GM12878 (cell line): ENCODE measurements around the gene ARAP2. TPM values are rescaled to one million over a fixed set of nuclear protein-coding genes. Genes with fewer than 3 reads are reported as not detected.

Experiments
- ATAC-seq: fragments of 200-7000 bp; cut with Tn5 transposase; 3 replicates; pipeline ENCODE4 v1.9.1; 2020; ENCODE audit warnings: mild to moderate bottlenecking, moderate library complexity
- BruUV-seq: library from RNA; stranded (reverse); fragments of 400-500 nt; replicated peaks from 2 replicates; lab custom pipeline; 2021; lab: Mats Ljungman, UMichigan
- CTCF ChIA-PET: fragments of 300-600 bp; sonication (Branson Sonifier 250); formaldehyde crosslinking; extraction: SDS; loops from one replicate; lab custom pipeline; 2021; ENCODE audit warnings: inconsistent platforms; lab: Yijun Ruan, JAX
- POLR2A ChIA-PET: fragments of 350-600 bp; formaldehyde crosslinking; extraction: SDS; loops from one replicate; lab custom pipeline; 2021; ENCODE audit warnings: inconsistent platforms; lab: Charles Lee
- RAD21 ChIA-PET: fragments of 300-600 bp; sonication (Branson Sonifier 250); formaldehyde crosslinking; loops from one replicate; lab custom pipeline; 2023; ENCODE audit warnings: antibody characterized with exemption; ENCODE audit not compliant: unreplicated experiment; lab: Charles Lee
- SMC1A ChIA-PET: fragments of 300-600 bp; sonication (Branson Sonifier 250); formaldehyde crosslinking; loops from one replicate; lab custom pipeline; 2023; ENCODE audit not compliant: unreplicated experiment, uncharacterized antibody; lab: Charles Lee
- DNase-seq: peaks from one replicate; pipeline ENCODE4 v3.0.0-alpha.2; 2011; ENCODE audit warnings: low read depth, low spot score
- FAIRE-seq: peaks from 3 replicates; lab custom pipeline; 2011; peaks lifted over from hg19 to GRCh38; lab: Jason Lieb, UNC
- H2AFZ ChIP-seq: 2 replicates; pipeline ENCODE4 v1.6.0; 2011; ENCODE audit warnings: low read depth, low read length, control low read depth; ENCODE audit not compliant: control insufficient read depth
- H3K27ac ChIP-seq: 2 replicates; pipeline ENCODE4 v1.5.1; 2011; ENCODE audit warnings: control low read depth; ENCODE audit not compliant: control insufficient read depth, insufficient read depth
- H3K27me3 ChIP-seq, 2 experiments: replicated peaks in 1 of 2; 2 replicates each; pipeline versions ENCODE4 v1.6.0 to v1.6.1; 2011; ENCODE audit warnings: low read length in 1 of 2; ENCODE audit not compliant: control insufficient read depth in 2 of 2, insufficient read depth in 2 of 2
- H3K36me3 ChIP-seq, 2 experiments: 2 replicates each; pipeline ENCODE4 v1.5.1; 2011; ENCODE audit warnings: low read length in 1 of 2; ENCODE audit not compliant: control insufficient read depth in 2 of 2, insufficient read depth in 2 of 2
- H3K4me1 ChIP-seq: 2 replicates; pipeline ENCODE4 v1.6.1; 2011; ENCODE audit warnings: mild to moderate bottlenecking, low read length, moderate library complexity, mixed read lengths; ENCODE audit not compliant: control insufficient read depth, insufficient read depth
- H3K4me2 ChIP-seq: 2 replicates; pipeline ENCODE4 v1.6.0; 2011; ENCODE audit warnings: control low read depth; ENCODE audit not compliant: control insufficient read depth, insufficient read depth
- H3K4me3 ChIP-seq: fragments of 200-600 bp; sonication (generic); 2 replicates; pipeline ENCODE4 v1.5.1; 2016
- H3K79me2 ChIP-seq: 2 replicates; pipeline ENCODE4 v1.6.0; 2011; ENCODE audit warnings: low read length; ENCODE audit not compliant: control insufficient read depth, insufficient read depth
- H3K9ac ChIP-seq: 2 replicates; pipeline ENCODE4 v1.8.0; 2011; ENCODE audit warnings: low read length, control low read depth, mixed read lengths; ENCODE audit not compliant: control insufficient read depth, insufficient read depth
- H3K9me3 ChIP-seq: replicated peaks from 3 replicates; pipeline ENCODE4 v1.5.1; 2011; ENCODE audit warnings: mild to moderate bottlenecking, low read length; ENCODE audit not compliant: control insufficient read depth, insufficient read depth
- H4K20me1 ChIP-seq: 2 replicates; pipeline ENCODE4 v1.6.0; 2011; ENCODE audit not compliant: control insufficient read depth, insufficient read depth
- DPF2 ChIP-seq: fragments of 450-650 bp; IDR thresholded peaks from 2 replicates; pipeline ENCODE4 v1.6.1; 2017; ENCODE audit warnings: mild to moderate bottlenecking
- IKZF2 ChIP-seq, 2 experiments: fragments of 450-650 bp; IDR thresholded peaks; 2 replicates each; pipeline ENCODE4 v1.6.1; 2017; ENCODE audit warnings: mild to moderate bottlenecking in 2 of 2, moderate library complexity in 2 of 2
- MTA2 ChIP-seq: fragments of 450-650 bp; IDR thresholded peaks from 2 replicates; pipeline ENCODE4 v1.6.1; 2016; ENCODE audit warnings: low read depth, mild to moderate bottlenecking, moderate library complexity
- NFIC ChIP-seq: IDR thresholded peaks from 2 replicates; pipeline ENCODE4 v1.6.1; 2012; ENCODE audit warnings: low read depth, mild to moderate bottlenecking, inconsistent platforms, low read length, moderate library complexity
- RCOR1 ChIP-seq: conservative IDR thresholded peaks from 2 replicates; pipeline ENCODE4 v1.6.1; 2012; ENCODE audit warnings: low read depth, low read length, improper control_type of control experiment
- RELA ChIP-seq: fragments of 450-650 bp; IDR thresholded peaks from 2 replicates; pipeline ENCODE4 v1.8.0; 2014; ENCODE audit warnings: borderline replicate concordance; ENCODE audit not compliant: partially characterized antibody
- ZNF687 ChIP-seq: fragments of 450-650 bp; IDR thresholded peaks from 2 replicates; pipeline ENCODE4 v1.6.1; 2017; ENCODE audit warnings: mild to moderate bottlenecking, moderate library complexity
- WGBS: methylation state at CpG from one replicate; pipeline ENCODE4 v1.1.6; 2016; ENCODE audit warnings: low lambda C conversion rate; ENCODE audit not compliant: insufficient replicate concordance, insufficient coverage; ENCODE audit errors: missing lambda C conversion rate; 5-methylcytosine and 5-hydroxymethylcytosine counted together
- in situ Hi-C: fragments of 300-500 bp; cut with MboI; formaldehyde crosslinking; loops from 9 replicates; pipeline ENCODE4 v1.14.3; 2018; ENCODE audit warnings: mixed read lengths
- intact Hi-C: fragments of 100-400 bp; cut with micrococcal nuclease; formaldehyde crosslinking; loops from one replicate; pipeline ENCODE4 v1.14.2; 2022; ENCODE audit not compliant: unreplicated experiment
- polyA plus RNA-seq, 11 experiments: library from polyadenylated mRNA; depleted of rRNA in 4 of 11; unstranded in 6 of 11; stranded (reverse) in 5 of 11; fragments of >200 nt; fragmentation: Nextera tagmentation in 4 of 11; fragmentation: Illumina TruSeq in 1 of 11; extraction: Ambion mirVana in 4 of 11; extraction: Trizol in 1 of 11; gene quantifications; 1 replicate in 1 of 11; 2 replicates in 10 of 11; pipeline versions ENCODE4 v1.2.1 to v1.2.3, GENCODE V29; 2011 to 2016; ENCODE audit warnings: inconsistent platforms in 2 of 11, missing spikeins in 2 of 11, low read depth in 1 of 11
- total RNA-seq, 4 experiments: library from RNA; depleted of rRNA in 3 of 4; stranded (reverse); fragments of >200 nt in 3 of 4; fragmentation: Illumina TruSeq in 1 of 4; extraction: Trizol in 1 of 4; gene quantifications; 2 replicates each; pipeline versions ENCODE4 v1.2.1 to v1.2.3, GENCODE V29; 2013 to 2021
- TF ChIP-seq, protein P1 (sequence below): IDR thresholded peaks from 2 replicates; pipeline ENCODE4 v1.6.1; 2012; ENCODE audit warnings: low read length, inconsistent platforms
- TF ChIP-seq, protein P2 (sequence below): fragments of 450-650 bp; formaldehyde crosslinking; IDR thresholded peaks from 2 replicates; pipeline ENCODE4 v1.4.0; 2022; ENCODE audit warnings: mild to moderate bottlenecking, moderate library complexity

The ARAP2 gene
- total and polyA plus RNA-seq, 10 of the 15 experiments (the other 5 are each of a cell fraction or from before 2014, with no cell fraction given): 5.4 to 36.1 (median 12.2) TPM

- WGBS: 62% methylated on average over 3 of the region's 3 CpGs
- ChIA-PET POLR2A (interaction anchor here (1.4 kb wide), 2 partner anchors 15 to 37 kb away, joined by 3 to 10 read pairs; partner anchors contain the start of gene ARAP2), CTCF (interaction anchor here (0.8 to 1.6 kb wide), 7 partner anchors 9 to 191 kb away, joined by 3 to 5 read pairs (median 3); no protein-coding TSS in a partner anchor), SMC1A (interaction anchor here (1.0 to 3.2 kb wide), 11 partner anchors 8 to 80 kb away, joined by 3 to 12 read pairs (median 4); no protein-coding TSS in a partner anchor), RAD21 (interaction anchor here (1.1 to 1.9 kb wide), 2 partner anchors 9 to 36 kb away, joined by 3 to 6 read pairs; no protein-coding TSS in a partner anchor)
- Histone ChIP-seq H3K4me1 (peaks cover 21% of the 10 kb centered on the region), H3K27me3 (no peaks in the 10 kb centered on the region), H2AFZ (no peak overlapping the region), H4K20me1 (no peaks in the 10 kb centered on the region; the same call in 1 of the 2 replicates), H3K9me3 (no peaks in the 10 kb centered on the region), H3K9ac (no peak overlapping the region), H3K4me3 (no peak overlapping the region), H3K36me3 (peaks cover 0 to 10% of the 10 kb centered on the region in 2 experiments; a peak in 2 of 4 replicates), H3K79me2 (peaks cover 1% of the 10 kb centered on the region; the same call in 1 of the 2 replicates), H3K27ac (no peak overlapping the region), H3K4me2 (no peak overlapping the region)
- in situ Hi-C loops: no loop called here
- FAIRE-seq (no peak), ATAC-seq (no peak), DNase-seq (no peak)
- intact Hi-C loops: loop anchor here (5.0 kb wide), 1 partner anchor 116 kb away; no protein-coding TSS in a partner anchor
- no TSS peak for BruUV-seq
- TF ChIP-seq RCOR1: no peak
- TF ChIP-seq RELA: no peak
- no peak for TF ChIP-seq NFIC
- TF ChIP-seq DPF2: no peak
- TF ChIP-seq, protein P1, sequence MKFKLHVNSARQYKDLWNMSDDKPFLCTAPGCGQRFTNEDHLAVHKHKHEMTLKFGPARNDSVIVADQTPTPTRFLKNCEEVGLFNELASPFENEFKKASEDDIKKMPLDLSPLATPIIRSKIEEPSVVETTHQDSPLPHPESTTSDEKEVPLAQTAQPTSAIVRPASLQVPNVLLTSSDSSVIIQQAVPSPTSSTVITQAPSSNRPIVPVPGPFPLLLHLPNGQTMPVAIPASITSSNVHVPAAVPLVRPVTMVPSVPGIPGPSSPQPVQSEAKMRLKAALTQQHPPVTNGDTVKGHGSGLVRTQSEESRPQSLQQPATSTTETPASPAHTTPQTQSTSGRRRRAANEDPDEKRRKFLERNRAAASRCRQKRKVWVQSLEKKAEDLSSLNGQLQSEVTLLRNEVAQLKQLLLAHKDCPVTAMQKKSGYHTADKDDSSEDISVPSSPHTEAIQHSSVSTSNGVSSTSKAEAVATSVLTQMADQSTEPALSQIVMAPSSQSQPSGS: no peak
- TF ChIP-seq, protein P2, sequence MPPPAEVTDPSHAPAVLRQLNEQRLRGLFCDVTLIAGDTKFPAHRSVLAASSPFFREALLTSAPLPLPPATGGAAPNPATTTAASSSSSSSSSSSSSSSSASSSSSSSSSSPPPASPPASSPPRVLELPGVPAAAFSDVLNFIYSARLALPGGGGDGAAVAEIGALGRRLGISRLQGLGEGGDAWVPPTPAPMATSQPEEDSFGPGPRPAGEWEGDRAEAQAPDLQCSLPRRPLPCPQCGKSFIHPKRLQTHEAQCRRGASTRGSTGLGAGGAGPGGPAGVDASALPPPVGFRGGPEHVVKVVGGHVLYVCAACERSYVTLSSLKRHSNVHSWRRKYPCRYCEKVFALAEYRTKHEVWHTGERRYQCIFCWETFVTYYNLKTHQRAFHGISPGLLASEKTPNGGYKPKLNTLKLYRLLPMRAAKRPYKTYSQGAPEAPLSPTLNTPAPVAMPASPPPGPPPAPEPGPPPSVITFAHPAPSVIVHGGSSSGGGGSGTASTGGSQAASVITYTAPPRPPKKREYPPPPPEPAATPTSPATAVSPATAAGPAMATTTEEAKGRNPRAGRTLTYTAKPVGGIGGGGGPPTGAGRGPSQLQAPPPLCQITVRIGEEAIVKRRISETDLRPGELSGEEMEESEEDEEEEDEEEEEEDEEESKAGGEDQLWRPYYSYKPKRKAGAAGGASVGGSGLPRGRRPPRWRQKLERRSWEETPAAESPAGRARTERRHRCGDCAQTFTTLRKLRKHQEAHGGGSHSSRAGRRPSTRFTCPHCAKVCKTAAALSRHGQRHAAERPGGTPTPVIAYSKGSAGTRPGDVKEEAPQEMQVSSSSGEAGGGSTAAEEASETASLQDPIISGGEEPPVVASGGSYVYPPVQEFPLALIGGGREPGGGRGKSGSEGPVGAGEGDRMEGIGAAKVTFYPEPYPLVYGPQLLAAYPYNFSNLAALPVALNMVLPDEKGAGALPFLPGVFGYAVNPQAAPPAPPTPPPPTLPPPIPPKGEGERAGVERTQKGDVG (CRISPR knock-in tag): no peak
- TF ChIP-seq MTA2: no peak
- no peak for TF ChIP-seq IKZF2 (IDR thresholded peaks at IDR 0.05)
- TF ChIP-seq ZNF687: no peak
Measured at GRCh38 chr4:36206603-36207311, 37.6 kb downstream of the ARAP2 start.
